Natural killer cell (primary cell): ENCODE measurements around the gene DGCR8. TPM values are rescaled to one million over a fixed set of nuclear protein-coding genes. Genes with fewer than 3 reads are reported as not detected.

ENCODE experiments used
- ATAC-seq, 3 donors: fragments of 150-1000 bp in 2 of 3; fragments of 200-7000 bp in 1 of 3; cut with Tn5 transposase; 1 replicate in 1 of 3; 2 replicates in 2 of 3; pipeline ENCODE4 v1.10.0; 2021; ENCODE audit warnings: mild to moderate bottlenecking in 2 of 3, moderate library complexity in 2 of 3
- DNase-seq, 2 donors: peaks; one replicate each; pipeline versions ENCODE4 v3.0.0 to v3.0.0-alpha.2; 2013 to 2021; ENCODE audit warnings: mixed read lengths in 1 of 2
- H3K27ac ChIP-seq: one replicate; pipeline ENCODE4 v1.5.1; 2013; ENCODE audit warnings: mild to moderate bottlenecking, low read length
- H3K27me3 ChIP-seq: one replicate; pipeline ENCODE4 v1.6.1; 2013; ENCODE audit warnings: low read length; ENCODE audit not compliant: control insufficient read depth, insufficient read depth
- H3K36me3 ChIP-seq: one replicate; pipeline ENCODE4 v1.6.1; 2013; ENCODE audit warnings: low read length; ENCODE audit not compliant: control insufficient read depth, insufficient read depth
- H3K4me1 ChIP-seq: one replicate; pipeline ENCODE4 v1.6.1; 2013; ENCODE audit warnings: low read length; ENCODE audit not compliant: control insufficient read depth, insufficient read depth
- H3K4me3 ChIP-seq: one replicate; pipeline ENCODE4 v1.5.1; 2013; ENCODE audit warnings: low read length
- H3K9me3 ChIP-seq: one replicate; pipeline ENCODE4 v1.6.1; 2013; ENCODE audit warnings: low read length; ENCODE audit not compliant: control insufficient read depth, insufficient read depth
- H3K27ac Mint-ChIP-seq, 2 donors: one replicate each; pipeline ENCODE4 v1.8.0; 2022; ENCODE audit warnings: mild to moderate bottlenecking in 2 of 2, mixed read lengths in 2 of 2, moderate library complexity in 1 of 2
- H3K27me3 Mint-ChIP-seq, 2 donors: one replicate each; pipeline ENCODE4 v1.8.0; 2022; ENCODE audit warnings: low read depth in 2 of 2, mixed read lengths in 2 of 2
- H3K36me3 Mint-ChIP-seq: one replicate; pipeline ENCODE4 v1.8.0; 2022; ENCODE audit warnings: mixed read lengths
- H3K4me1 Mint-ChIP-seq, 2 donors: one replicate each; pipeline ENCODE4 v1.8.0; 2022; ENCODE audit warnings: mixed read lengths in 2 of 2
- H3K4me3 Mint-ChIP-seq: one replicate; pipeline ENCODE4 v1.8.0; 2022; ENCODE audit warnings: mild to moderate bottlenecking, moderate library complexity, mixed read lengths
- H3K9me3 Mint-ChIP-seq, 2 donors: one replicate each; pipeline ENCODE4 v1.8.0; 2022; ENCODE audit warnings: mixed read lengths in 2 of 2
- CTCF ChIP-seq: fragments of 200-600 bp; IDR thresholded peaks from one replicate; pipeline ENCODE4 v1.8.0; 2022; ENCODE audit warnings: antibody characterized with exemption
- WGBS: methylation state at CpG from one replicate; pipeline ENCODE4 v1.1.7; 2013; ENCODE audit warnings: missing lambda C conversion rate; ENCODE audit not compliant: insufficient coverage; 5-methylcytosine and 5-hydroxymethylcytosine counted together
- intact Hi-C: fragments of 100-400 bp; cut with micrococcal nuclease; formaldehyde crosslinking; loops from one replicate; pipeline ENCODE4 v1.14.2; 2022
- total RNA-seq, 4 donors: library from RNA; stranded (reverse); fragments of 120-200 nt in 1 of 4; gene quantifications; one replicate each; pipeline versions ENCODE4 v1.2.3 to v1.2.4, GENCODE V29; 2013 to 2022

DGCR8 gene
- total RNA-seq, 3 donors from 2014 or later (not counting 1 experiment from before 2014, with no cell fraction given), result 45.3 to 64.7 (median 64.0) TPM

- H3K27me3 Mint-ChIP-seq, result no peaks in the 10 kb centered on the region
- no peak overlapping the region for H3K27ac Mint-ChIP-seq
- WGBS, result 95% methylated on average over 15 of the region's 15 CpGs
- H3K4me3 Mint-ChIP-seq, result no peak overlapping the region
- Histone ChIP-seq H3K27me3 (no peaks in the 10 kb centered on the region), H3K27ac (no peak overlapping the region), H3K9me3 (no peaks in the 10 kb centered on the region), H3K4me1 (peaks cover 35% of the 10 kb centered on the region), H3K4me3 (no peak overlapping the region), H3K36me3 (peaks cover 19% of the 10 kb centered on the region)
- H3K36me3 Mint-ChIP-seq, result no peaks in the 10 kb centered on the region
- no peak for TF ChIP-seq CTCF
- no peak for ATAC-seq
- H3K4me1 Mint-ChIP-seq, result peaks cover 14 to 29% of the 10 kb centered on the region in 2 donors
- no peak for DNase-seq
- intact Hi-C loops, result loop anchor here (5.0 kb wide), 1 partner anchor 155 kb away; no protein-coding TSS in a partner anchor
- H3K9me3 Mint-ChIP-seq, result peaks cover 0 to 2% of the 10 kb centered on the region in 2 donors
Observed at GRCh38 chr22:20127318-20127868, 47.4 kb downstream of the DGCR8 start.

GRCh38 chr22:20127869-20128618 is 48.0 kb downstream of the DGCR8 start:
- no peaks in the 10 kb centered on the region for H3K9me3 Mint-ChIP-seq
- DNase-seq, result no peak
- Histone ChIP-seq H3K27me3 (no peaks in the 10 kb centered on the region), H3K9me3 (no peaks in the 10 kb centered on the region), H3K27ac (no peak overlapping the region), H3K36me3 (peaks cover 19% of the 10 kb centered on the region), H3K4me1 (peaks cover 35% of the 10 kb centered on the region), H3K4me3 (no peak overlapping the region)
- H3K4me3 Mint-ChIP-seq, result no peak overlapping the region
- no peaks in the 10 kb centered on the region for H3K36me3 Mint-ChIP-seq
- WGBS, result 93% methylated on average over 17 of the region's 17 CpGs
- no peak for TF ChIP-seq CTCF
- no peaks in the 10 kb centered on the region for H3K27me3 Mint-ChIP-seq
- no peak overlapping the region for H3K27ac Mint-ChIP-seq
- intact Hi-C loops, result loop anchor here (5.0 kb wide), 1 partner anchor 156 kb away; no protein-coding TSS in a partner anchor
- H3K4me1 Mint-ChIP-seq, result peaks cover 12 to 27% of the 10 kb centered on the region in 2 donors
- no peak for ATAC-seq

GRCh38 chr22:20128619-20128901 is 48.5 kb downstream of the DGCR8 start:
- H3K27ac Mint-ChIP-seq, result no peak overlapping the region
- H3K27me3 ChIP-seq, result no peaks in the 10 kb centered on the region
- DNase-seq (no peak), ATAC-seq (no peak)
- WGBS, result 81% methylated on average over 2 of the region's 2 CpGs
- no peak overlapping the region for H3K27ac ChIP-seq
- H3K36me3 Mint-ChIP-seq, result no peaks in the 10 kb centered on the region
- no peak for TF ChIP-seq CTCF
- H3K9me3 ChIP-seq, result no peaks in the 10 kb centered on the region
- no peaks in the 10 kb centered on the region for H3K27me3 Mint-ChIP-seq
- H3K4me3 Mint-ChIP-seq, result no peak overlapping the region
- H3K4me1 Mint-ChIP-seq, result peaks cover 7 to 27% of the 10 kb centered on the region in 2 donors
- no peak overlapping the region for H3K4me3 ChIP-seq
- peaks cover 19% of the 10 kb centered on the region for H3K36me3 ChIP-seq
- peaks cover 36% of the 10 kb centered on the region for H3K4me1 ChIP-seq
- no peaks in the 10 kb centered on the region for H3K9me3 Mint-ChIP-seq
- intact Hi-C loops, result loop anchor here (5.0 kb wide), 1 partner anchor 156 kb away; no protein-coding TSS in a partner anchor
